K562 (cell line): Measurements from ENCODE around the gene FAM24A. TPM values are rescaled to one million over a fixed set of nuclear protein-coding genes. Genes with fewer than 3 reads are reported as not detected.

Experiments used
- CHD1 ChIP-seq: fragments of 200-600 bp; sonication (generic); IDR thresholded peaks from one replicate; pipeline ENCODE4 v1.6.1; 2012; ENCODE audit warnings: mild to moderate bottlenecking, moderate library complexity, low read length, inconsistent platforms
- IRF2 ChIP-seq: sonication (generic); formaldehyde crosslinking; IDR thresholded peaks from 2 replicates; pipeline ENCODE4 v1.8.1; 2022; ENCODE audit warnings: mild to moderate bottlenecking, missing genetic modification reagents
- NFXL1 ChIP-seq: fragments of 450-650 bp; formaldehyde crosslinking; IDR thresholded peaks from 2 replicates; pipeline ENCODE4 v1.4.0; 2021; ENCODE audit warnings: mild to moderate bottlenecking
- TEAD1 ChIP-seq, 2 experiments: fragments of 450-650 bp in 1 of 2; sonication (generic) in 1 of 2; formaldehyde crosslinking; IDR thresholded peaks; 2 replicates each; pipeline versions ENCODE4 v1.4.0 to v1.8.0; 2020 to 2022; ENCODE audit warnings: mild to moderate bottlenecking in 2 of 2, missing genetic modification reagents in 1 of 2
- polyA plus RNA-seq, 8 experiments: library from polyadenylated mRNA; depleted of rRNA in 4 of 8; stranded (reverse) in 5 of 8; unstranded in 3 of 8; fragments of >200 nt; fragmentation: Nextera tagmentation in 2 of 8; fragmentation: Illumina TruSeq in 1 of 8; extraction: Ambion mirVana in 2 of 8; extraction: Trizol in 1 of 8; gene quantifications; 2 replicates each; pipeline versions ENCODE4 v1.2.1 to v1.2.3, GENCODE V29; 2011 to 2014; ENCODE audit warnings: inconsistent platforms in 1 of 8, missing spikeins in 1 of 8
- total RNA-seq, 7 experiments: library from RNA; depleted of rRNA in 6 of 7; stranded (reverse); fragments of >200 nt in 6 of 7; fragmentation: Illumina TruSeq in 2 of 7; extraction: Trizol in 2 of 7; gene quantifications; 2 replicates each; pipeline versions ENCODE4 v1.2.1 to v1.2.3, GENCODE V29; 2011 to 2021; ENCODE audit warnings: low replicate concordance in 1 of 7
- TF ChIP-seq, protein P1 (sequence below): fragments of 200-800 bp; sonication (Bioruptor generic); IDR thresholded peaks from 2 replicates; pipeline ENCODE4 v1.6.1; 2016; ENCODE audit warnings: missing genetic modification characterization, missing compliant biosample characterization
- TF ChIP-seq, protein P2 (sequence below), 2 experiments: fragments of 450-650 bp; IDR thresholded peaks; 2 replicates each; pipeline ENCODE4 v1.6.1; 2018; ENCODE audit warnings: mild to moderate bottlenecking in 2 of 2, low read depth in 1 of 2; ENCODE audit not compliant: partially characterized antibody in 2 of 2
- TF ChIP-seq, protein P3 (sequence below), 2 experiments: fragments of 450-650 bp; formaldehyde crosslinking in 1 of 2; IDR thresholded peaks; 2 replicates each; pipeline versions ENCODE4 v1.4.0 to v1.6.1; 2014 to 2020; ENCODE audit warnings: mild to moderate bottlenecking in 2 of 2, borderline replicate concordance in 1 of 2, low read depth in 1 of 2

The FAM24A gene
- total and polyA plus RNA-seq, 9 of the 15 experiments (the other 6 are each of a cell fraction or from before 2014, with no cell fraction given), result not detected

DNA sequence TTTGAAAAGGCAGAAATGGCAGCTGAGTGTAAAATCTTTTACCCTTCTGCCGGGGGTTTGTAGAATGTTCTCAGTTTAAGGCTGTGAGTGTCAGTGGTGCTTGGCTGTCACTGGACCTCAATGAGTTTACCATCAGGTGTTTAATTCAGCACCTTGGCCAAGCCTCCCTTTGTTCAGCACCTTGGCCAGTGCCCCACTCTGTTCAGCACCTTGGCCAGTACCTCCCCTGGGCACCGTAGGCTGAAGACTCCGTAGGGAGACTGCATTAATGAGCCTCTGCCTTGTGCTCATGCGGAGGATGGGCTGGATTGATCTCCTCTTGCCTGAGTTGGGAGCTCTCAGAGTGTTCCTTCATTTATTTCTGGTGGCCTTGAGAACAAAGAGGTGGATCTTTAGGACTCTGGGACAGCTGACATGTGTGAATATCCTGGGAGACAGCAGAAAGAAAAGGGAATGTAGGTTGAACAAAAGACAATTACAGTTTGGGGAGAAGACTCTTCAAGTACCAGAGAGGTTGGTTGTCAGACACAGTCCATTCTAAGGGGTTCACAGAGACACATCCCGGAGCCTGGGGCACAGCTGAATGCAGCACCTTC lies 1.6 kb downstream of the FAM24A start (continued):
- TF ChIP-seq, protein P1, sequence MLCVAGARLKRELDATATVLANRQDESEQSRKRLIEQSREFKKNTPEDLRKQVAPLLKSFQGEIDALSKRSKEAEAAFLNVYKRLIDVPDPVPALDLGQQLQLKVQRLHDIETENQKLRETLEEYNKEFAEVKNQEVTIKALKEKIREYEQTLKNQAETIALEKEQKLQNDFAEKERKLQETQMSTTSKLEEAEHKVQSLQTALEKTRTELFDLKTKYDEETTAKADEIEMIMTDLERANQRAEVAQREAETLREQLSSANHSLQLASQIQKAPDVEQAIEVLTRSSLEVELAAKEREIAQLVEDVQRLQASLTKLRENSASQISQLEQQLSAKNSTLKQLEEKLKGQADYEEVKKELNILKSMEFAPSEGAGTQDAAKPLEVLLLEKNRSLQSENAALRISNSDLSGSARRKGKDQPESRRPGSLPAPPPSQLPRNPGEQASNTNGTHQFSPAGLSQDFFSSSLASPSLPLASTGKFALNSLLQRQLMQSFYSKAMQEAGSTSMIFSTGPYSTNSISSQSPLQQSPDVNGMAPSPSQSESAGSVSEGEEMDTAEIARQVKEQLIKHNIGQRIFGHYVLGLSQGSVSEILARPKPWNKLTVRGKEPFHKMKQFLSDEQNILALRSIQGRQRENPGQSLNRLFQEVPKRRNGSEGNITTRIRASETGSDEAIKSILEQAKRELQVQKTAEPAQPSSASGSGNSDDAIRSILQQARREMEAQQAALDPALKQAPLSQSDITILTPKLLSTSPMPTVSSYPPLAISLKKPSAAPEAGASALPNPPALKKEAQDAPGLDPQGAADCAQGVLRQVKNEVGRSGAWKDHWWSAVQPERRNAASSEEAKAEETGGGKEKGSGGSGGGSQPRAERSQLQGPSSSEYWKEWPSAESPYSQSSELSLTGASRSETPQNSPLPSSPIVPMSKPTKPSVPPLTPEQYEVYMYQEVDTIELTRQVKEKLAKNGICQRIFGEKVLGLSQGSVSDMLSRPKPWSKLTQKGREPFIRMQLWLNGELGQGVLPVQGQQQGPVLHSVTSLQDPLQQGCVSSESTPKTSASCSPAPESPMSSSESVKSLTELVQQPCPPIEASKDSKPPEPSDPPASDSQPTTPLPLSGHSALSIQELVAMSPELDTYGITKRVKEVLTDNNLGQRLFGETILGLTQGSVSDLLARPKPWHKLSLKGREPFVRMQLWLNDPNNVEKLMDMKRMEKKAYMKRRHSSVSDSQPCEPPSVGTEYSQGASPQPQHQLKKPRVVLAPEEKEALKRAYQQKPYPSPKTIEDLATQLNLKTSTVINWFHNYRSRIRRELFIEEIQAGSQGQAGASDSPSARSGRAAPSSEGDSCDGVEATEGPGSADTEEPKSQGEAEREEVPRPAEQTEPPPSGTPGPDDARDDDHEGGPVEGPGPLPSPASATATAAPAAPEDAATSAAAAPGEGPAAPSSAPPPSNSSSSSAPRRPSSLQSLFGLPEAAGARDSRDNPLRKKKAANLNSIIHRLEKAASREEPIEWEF (CRISPR knock-in tag), result 0 out of 2 replicates have a peak, but pooled peaks have one; percentile 42
- TF ChIP-seq, protein P2, sequence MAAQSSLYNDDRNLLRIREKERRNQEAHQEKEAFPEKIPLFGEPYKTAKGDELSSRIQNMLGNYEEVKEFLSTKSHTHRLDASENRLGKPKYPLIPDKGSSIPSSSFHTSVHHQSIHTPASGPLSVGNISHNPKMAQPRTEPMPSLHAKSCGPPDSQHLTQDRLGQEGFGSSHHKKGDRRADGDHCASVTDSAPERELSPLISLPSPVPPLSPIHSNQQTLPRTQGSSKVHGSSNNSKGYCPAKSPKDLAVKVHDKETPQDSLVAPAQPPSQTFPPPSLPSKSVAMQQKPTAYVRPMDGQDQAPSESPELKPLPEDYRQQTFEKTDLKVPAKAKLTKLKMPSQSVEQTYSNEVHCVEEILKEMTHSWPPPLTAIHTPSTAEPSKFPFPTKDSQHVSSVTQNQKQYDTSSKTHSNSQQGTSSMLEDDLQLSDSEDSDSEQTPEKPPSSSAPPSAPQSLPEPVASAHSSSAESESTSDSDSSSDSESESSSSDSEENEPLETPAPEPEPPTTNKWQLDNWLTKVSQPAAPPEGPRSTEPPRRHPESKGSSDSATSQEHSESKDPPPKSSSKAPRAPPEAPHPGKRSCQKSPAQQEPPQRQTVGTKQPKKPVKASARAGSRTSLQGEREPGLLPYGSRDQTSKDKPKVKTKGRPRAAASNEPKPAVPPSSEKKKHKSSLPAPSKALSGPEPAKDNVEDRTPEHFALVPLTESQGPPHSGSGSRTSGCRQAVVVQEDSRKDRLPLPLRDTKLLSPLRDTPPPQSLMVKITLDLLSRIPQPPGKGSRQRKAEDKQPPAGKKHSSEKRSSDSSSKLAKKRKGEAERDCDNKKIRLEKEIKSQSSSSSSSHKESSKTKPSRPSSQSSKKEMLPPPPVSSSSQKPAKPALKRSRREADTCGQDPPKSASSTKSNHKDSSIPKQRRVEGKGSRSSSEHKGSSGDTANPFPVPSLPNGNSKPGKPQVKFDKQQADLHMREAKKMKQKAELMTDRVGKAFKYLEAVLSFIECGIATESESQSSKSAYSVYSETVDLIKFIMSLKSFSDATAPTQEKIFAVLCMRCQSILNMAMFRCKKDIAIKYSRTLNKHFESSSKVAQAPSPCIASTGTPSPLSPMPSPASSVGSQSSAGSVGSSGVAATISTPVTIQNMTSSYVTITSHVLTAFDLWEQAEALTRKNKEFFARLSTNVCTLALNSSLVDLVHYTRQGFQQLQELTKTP (IDR thresholded peaks at IDR 0.05; ENCODE audit: low read depth in 1 of 2, partially characterized antibody in 2 of 2), result peak in 1 of 2 experiments; percentile 100
- TF ChIP-seq CHD1 (no peak), TEAD1 (CRISPR knock-in tag; IDR thresholded peaks at IDR 0.05) (peak; percentile 58 to 97; a peak in 3 of 4 replicates), NFXL1 (CRISPR knock-in tag) (no peak), IRF2 (CRISPR knock-in tag) (peak; percentile 95)
- TF ChIP-seq, protein P3, sequence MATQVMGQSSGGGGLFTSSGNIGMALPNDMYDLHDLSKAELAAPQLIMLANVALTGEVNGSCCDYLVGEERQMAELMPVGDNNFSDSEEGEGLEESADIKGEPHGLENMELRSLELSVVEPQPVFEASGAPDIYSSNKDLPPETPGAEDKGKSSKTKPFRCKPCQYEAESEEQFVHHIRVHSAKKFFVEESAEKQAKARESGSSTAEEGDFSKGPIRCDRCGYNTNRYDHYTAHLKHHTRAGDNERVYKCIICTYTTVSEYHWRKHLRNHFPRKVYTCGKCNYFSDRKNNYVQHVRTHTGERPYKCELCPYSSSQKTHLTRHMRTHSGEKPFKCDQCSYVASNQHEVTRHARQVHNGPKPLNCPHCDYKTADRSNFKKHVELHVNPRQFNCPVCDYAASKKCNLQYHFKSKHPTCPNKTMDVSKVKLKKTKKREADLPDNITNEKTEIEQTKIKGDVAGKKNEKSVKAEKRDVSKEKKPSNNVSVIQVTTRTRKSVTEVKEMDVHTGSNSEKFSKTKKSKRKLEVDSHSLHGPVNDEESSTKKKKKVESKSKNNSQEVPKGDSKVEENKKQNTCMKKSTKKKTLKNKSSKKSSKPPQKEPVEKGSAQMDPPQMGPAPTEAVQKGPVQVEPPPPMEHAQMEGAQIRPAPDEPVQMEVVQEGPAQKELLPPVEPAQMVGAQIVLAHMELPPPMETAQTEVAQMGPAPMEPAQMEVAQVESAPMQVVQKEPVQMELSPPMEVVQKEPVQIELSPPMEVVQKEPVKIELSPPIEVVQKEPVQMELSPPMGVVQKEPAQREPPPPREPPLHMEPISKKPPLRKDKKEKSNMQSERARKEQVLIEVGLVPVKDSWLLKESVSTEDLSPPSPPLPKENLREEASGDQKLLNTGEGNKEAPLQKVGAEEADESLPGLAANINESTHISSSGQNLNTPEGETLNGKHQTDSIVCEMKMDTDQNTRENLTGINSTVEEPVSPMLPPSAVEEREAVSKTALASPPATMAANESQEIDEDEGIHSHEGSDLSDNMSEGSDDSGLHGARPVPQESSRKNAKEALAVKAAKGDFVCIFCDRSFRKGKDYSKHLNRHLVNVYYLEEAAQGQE (IDR thresholded peaks at IDR 0.05; ENCODE audit: borderline replicate concordance), result peak; percentile 100
- TF ChIP-seq, protein P3 (CRISPR knock-in tag; IDR thresholded peaks at IDR 0.05; ENCODE audit: low read depth), result peak; percentile 99
